DND-41 (cell line): ENCODE data around the gene MCAT.

Source experiments
- ATAC-seq: fragments of 200-7000 bp; cut with Tn5 transposase; 3 replicates; pipeline ENCODE4 v1.9.1; 2021; ENCODE audit warnings: low read depth; ENCODE audit not compliant: insufficient read depth
- DNase-seq: peaks from one replicate; pipeline ENCODE4 v3.0.0-alpha.2; 2020
- H2AFZ ChIP-seq: 2 replicates; pipeline ENCODE4 v1.6.0; 2012; ENCODE audit warnings: low read depth, low read length
- H3K27ac ChIP-seq: 2 replicates; pipeline ENCODE4 v1.5.1; 2012; ENCODE audit warnings: low read length, inconsistent platforms
- H3K27me3 ChIP-seq: fragments of 200-600 bp; sonication (generic); 2 replicates; pipeline ENCODE4 v1.6.0; 2012; ENCODE audit warnings: low read length, mild to moderate bottlenecking, inconsistent platforms; ENCODE audit not compliant: insufficient read depth, poor library complexity
- H3K36me3 ChIP-seq: 2 replicates; pipeline ENCODE4 v1.5.1; 2012; ENCODE audit warnings: low read length, inconsistent platforms; ENCODE audit not compliant: insufficient read depth
- H3K4me1 ChIP-seq: 2 replicates; pipeline ENCODE4 v1.5.1; 2012; ENCODE audit warnings: mild to moderate bottlenecking, low read length; ENCODE audit not compliant: insufficient read depth
- H3K4me2 ChIP-seq: 2 replicates; pipeline ENCODE4 v1.6.0; 2012; ENCODE audit warnings: mild to moderate bottlenecking, moderate library complexity, low read length, inconsistent platforms; ENCODE audit not compliant: insufficient read depth
- H3K4me3 ChIP-seq, 2 experiments: fragments of 200-600 bp in 1 of 2; shearing (Covaris generic) in 1 of 2; 2 replicates each; pipeline ENCODE4 v1.5.1; 2012 to 2016; ENCODE audit warnings: inconsistent platforms in 2 of 2, low read length in 2 of 2, mild to moderate bottlenecking in 2 of 2, low read depth in 1 of 2, moderate library complexity in 1 of 2
- H3K79me2 ChIP-seq: 2 replicates; pipeline ENCODE4 v1.6.0; 2012; ENCODE audit warnings: low read length, inconsistent platforms; ENCODE audit not compliant: insufficient read depth
- H3K9ac ChIP-seq: 2 replicates; pipeline ENCODE4 v1.6.0; 2012; ENCODE audit warnings: low read depth, mild to moderate bottlenecking, inconsistent platforms, low read length, moderate library complexity
- H3K9me3 ChIP-seq: 2 replicates; pipeline ENCODE4 v1.5.1; 2012; ENCODE audit warnings: low read length, moderate library complexity, mild to moderate bottlenecking, inconsistent platforms; ENCODE audit not compliant: insufficient read depth, severe bottlenecking
- H4K20me1 ChIP-seq: 2 replicates; pipeline ENCODE4 v1.6.0; 2012; ENCODE audit warnings: low read length; ENCODE audit not compliant: insufficient read depth
- CTCF ChIP-seq: IDR thresholded peaks from 2 replicates; pipeline ENCODE4 v1.5.1; 2012; ENCODE audit warnings: borderline replicate concordance, low read length, moderate library complexity, mild to moderate bottlenecking; ENCODE audit not compliant: poor library complexity, severe bottlenecking; ENCODE audit errors: extremely low read depth
- EZH2 ChIP-seq: IDR thresholded peaks from 3 replicates; pipeline ENCODE4 v1.6.1; 2012; ENCODE audit warnings: borderline replicate concordance, low read depth, mild to moderate bottlenecking, moderate library complexity, low read length, inconsistent platforms; ENCODE audit not compliant: severe bottlenecking

MCAT gene

GRCh38 chr22:43174941-43175531, 31.8 kb upstream of the MCAT start:
- ATAC-seq (no peak), DNase-seq (no peak)
- Histone ChIP-seq H3K4me1 (no peaks in the 10 kb centered on the region), H3K79me2 (no peaks in the 10 kb centered on the region), H3K4me3 (no peak overlapping the region), H4K20me1 (peaks cover 10% of the 10 kb centered on the region), H3K9ac (no peak overlapping the region), H3K36me3 (peaks cover 85% of the 10 kb centered on the region), H3K4me2 (no peak overlapping the region), H3K9me3 (no peaks in the 10 kb centered on the region), H3K27ac (no peak overlapping the region), H2AFZ (no peak overlapping the region), H3K27me3 (no peaks in the 10 kb centered on the region)
- no peak for TF ChIP-seq CTCF
- TF ChIP-seq EZH2 = no peak

- ATAC-seq = no peak
- H3K27me3 ChIP-seq = no peaks in the 10 kb centered on the region
- no peak for DNase-seq
Measured at GRCh38 chr22:43173976-43174720, 30.9 kb upstream of the MCAT start.

GRCh38 chr22:43173566-43173965, 30.4 kb upstream of the MCAT start:
- no peak for TF ChIP-seq CTCF
- no peak for TF ChIP-seq EZH2
- H3K27me3 ChIP-seq = no peaks in the 10 kb centered on the region
- H3K4me3 ChIP-seq = no peak overlapping the region
- peaks cover 83% of the 10 kb centered on the region for H3K36me3 ChIP-seq
- H3K27ac ChIP-seq = no peak overlapping the region
- H3K79me2 ChIP-seq = no peaks in the 10 kb centered on the region
- no peaks in the 10 kb centered on the region for H3K4me1 ChIP-seq
- H3K9me3 ChIP-seq = no peaks in the 10 kb centered on the region
- H3K9ac ChIP-seq = no peak overlapping the region
- H4K20me1 ChIP-seq = peaks cover 10% of the 10 kb centered on the region
- DNase-seq (no peak), ATAC-seq (no peak)
- H3K4me2 ChIP-seq = no peak overlapping the region
- no peak overlapping the region for H2AFZ ChIP-seq

More at GRCh38 chr22:43173976-43174720, 30.9 kb upstream of the MCAT start:
- H3K9ac ChIP-seq = no peak overlapping the region
- H2AFZ ChIP-seq = no peak overlapping the region
- no peak overlapping the region for H3K4me3 ChIP-seq
- H3K4me1 ChIP-seq = no peaks in the 10 kb centered on the region
- no peaks in the 10 kb centered on the region for H3K9me3 ChIP-seq
- H4K20me1 ChIP-seq = peaks cover 10% of the 10 kb centered on the region
- no peaks in the 10 kb centered on the region for H3K79me2 ChIP-seq
- H3K4me2 ChIP-seq = no peak overlapping the region
- no peak for TF ChIP-seq EZH2
- H3K36me3 ChIP-seq = peaks cover 83% of the 10 kb centered on the region
- H3K27ac ChIP-seq = no peak overlapping the region

- H3K9me3 ChIP-seq = no peaks in the 10 kb centered on the region
- H4K20me1 ChIP-seq = peaks cover 18% of the 10 kb centered on the region; the same call in 1 of the 2 replicates
- no peak overlapping the region for H3K27ac ChIP-seq
- H2AFZ ChIP-seq = no peak overlapping the region
- no peak overlapping the region for H3K4me3 ChIP-seq
- DNase-seq = no peak
- H3K36me3 ChIP-seq = peaks cover 85% of the 10 kb centered on the region
- no peaks in the 10 kb centered on the region for H3K27me3 ChIP-seq
- H3K9ac ChIP-seq = no peak overlapping the region
- no peaks in the 10 kb centered on the region for H3K4me1 ChIP-seq
- H3K4me2 ChIP-seq = no peak overlapping the region
- no peak for TF ChIP-seq CTCF
- no peak for TF ChIP-seq EZH2
- no peak for ATAC-seq
- no peaks in the 10 kb centered on the region for H3K79me2 ChIP-seq
Measured at GRCh38 chr22:43172191-43172590, 29.0 kb upstream of the MCAT start.
